Coronary artery (tissue), 2 donors: ENCODE measurements around the gene FAM162B.
"Not testable (repeated sequence)": the region's sequence is repeated elsewhere in the genome, so short reads cannot be mapped to it uniquely, and the experiment has no call there.

Source experiments
- DNase-seq: peaks from one replicate; pipeline ENCODE4 v3.0.0-alpha.2; 2017; ENCODE audit warnings: low spot score
- H3K27ac ChIP-seq, 2 donors: fragments of 200-600 bp; sonication (generic); one replicate each; pipeline ENCODE4 v1.5.1; 2016 to 2019
- H3K4me3 ChIP-seq: fragments of 200-600 bp; sonication (generic); 2 replicates; pipeline ENCODE4 v1.5.1; 2016; ENCODE audit warnings: mild to moderate bottlenecking, moderate library complexity
- TF ChIP-seq, protein P1 (sequence below): fragments of 200-600 bp; sonication (generic); IDR thresholded peaks from one replicate; pipeline ENCODE4 v1.5.1; 2019; ENCODE audit warnings: antibody characterized with exemption

Gene FAM162B

DNA sequence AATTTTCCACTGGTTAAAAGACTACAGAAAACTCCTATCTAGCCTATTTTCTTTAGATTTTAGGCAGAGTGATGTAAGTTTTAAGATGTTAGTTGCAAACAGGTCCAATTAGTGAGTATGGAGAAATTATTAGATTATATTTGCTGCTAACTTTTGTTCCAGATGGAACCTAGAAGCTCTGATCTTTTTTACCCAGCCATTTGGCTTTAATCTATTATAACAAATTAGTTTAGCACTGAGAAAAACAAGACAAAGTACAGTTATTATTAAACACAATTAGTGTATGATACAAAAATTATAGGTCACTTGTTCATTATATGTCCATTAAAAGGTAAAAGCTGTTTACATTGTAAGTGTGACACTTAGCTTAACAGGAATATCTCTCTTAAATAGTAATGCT lies 2.5 kb downstream of the FAM162B start:
- DNase-seq = no peak
- Histone ChIP-seq H3K27ac (no peak overlapping the region), H3K4me3 (no peak overlapping the region)
- TF ChIP-seq, protein P1, sequence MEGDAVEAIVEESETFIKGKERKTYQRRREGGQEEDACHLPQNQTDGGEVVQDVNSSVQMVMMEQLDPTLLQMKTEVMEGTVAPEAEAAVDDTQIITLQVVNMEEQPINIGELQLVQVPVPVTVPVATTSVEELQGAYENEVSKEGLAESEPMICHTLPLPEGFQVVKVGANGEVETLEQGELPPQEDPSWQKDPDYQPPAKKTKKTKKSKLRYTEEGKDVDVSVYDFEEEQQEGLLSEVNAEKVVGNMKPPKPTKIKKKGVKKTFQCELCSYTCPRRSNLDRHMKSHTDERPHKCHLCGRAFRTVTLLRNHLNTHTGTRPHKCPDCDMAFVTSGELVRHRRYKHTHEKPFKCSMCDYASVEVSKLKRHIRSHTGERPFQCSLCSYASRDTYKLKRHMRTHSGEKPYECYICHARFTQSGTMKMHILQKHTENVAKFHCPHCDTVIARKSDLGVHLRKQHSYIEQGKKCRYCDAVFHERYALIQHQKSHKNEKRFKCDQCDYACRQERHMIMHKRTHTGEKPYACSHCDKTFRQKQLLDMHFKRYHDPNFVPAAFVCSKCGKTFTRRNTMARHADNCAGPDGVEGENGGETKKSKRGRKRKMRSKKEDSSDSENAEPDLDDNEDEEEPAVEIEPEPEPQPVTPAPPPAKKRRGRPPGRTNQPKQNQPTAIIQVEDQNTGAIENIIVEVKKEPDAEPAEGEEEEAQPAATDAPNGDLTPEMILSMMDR = no peak

DNA sequence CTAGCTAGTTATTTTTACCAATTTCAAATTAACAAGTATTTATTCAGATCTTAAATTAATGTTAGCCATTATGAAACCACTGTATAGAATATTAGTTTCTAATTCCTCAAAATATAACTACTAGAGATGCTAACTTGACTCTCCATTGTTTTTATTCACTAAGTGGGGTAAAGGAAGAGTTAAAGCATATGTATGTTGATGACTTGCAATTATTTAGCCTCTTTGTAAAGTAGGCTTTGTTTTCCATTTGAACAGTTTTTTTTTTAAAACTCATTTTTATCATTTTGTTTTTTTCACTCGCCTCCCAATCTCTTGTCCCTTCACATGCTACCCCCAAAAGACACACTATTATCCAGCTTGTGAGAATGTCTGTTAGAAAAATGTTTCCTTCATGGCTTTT lies 3.3 kb downstream of the FAM162B start:
- no peak for DNase-seq
- TF ChIP-seq, protein P1 = no peak
- H3K27ac ChIP-seq = no peak overlapping the region
- no peak overlapping the region for H3K4me3 ChIP-seq

DNA sequence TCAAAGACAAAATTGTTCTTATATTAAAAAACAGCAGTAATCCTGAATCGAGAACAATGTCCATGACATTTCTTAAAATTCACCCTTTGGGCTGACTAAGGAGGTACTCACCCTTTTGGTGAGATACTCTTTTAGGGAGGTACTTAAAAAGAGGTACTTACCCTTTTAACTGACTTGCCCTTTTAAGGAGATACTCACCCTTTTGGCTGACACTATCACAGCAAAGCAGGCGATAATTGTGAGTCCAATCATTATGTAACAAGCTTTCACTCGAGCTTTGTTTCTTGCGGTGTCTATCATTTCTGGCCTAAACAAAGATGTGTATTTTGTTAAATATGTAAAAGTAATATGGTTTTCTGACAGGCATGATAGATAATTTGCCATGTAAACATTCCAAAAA lies 3.7 kb downstream of the FAM162B start:
- no peak overlapping the region for H3K4me3 ChIP-seq
- no peak for DNase-seq
- H3K27ac ChIP-seq = no peak overlapping the region
- TF ChIP-seq, protein P1 = no peak

DNA sequence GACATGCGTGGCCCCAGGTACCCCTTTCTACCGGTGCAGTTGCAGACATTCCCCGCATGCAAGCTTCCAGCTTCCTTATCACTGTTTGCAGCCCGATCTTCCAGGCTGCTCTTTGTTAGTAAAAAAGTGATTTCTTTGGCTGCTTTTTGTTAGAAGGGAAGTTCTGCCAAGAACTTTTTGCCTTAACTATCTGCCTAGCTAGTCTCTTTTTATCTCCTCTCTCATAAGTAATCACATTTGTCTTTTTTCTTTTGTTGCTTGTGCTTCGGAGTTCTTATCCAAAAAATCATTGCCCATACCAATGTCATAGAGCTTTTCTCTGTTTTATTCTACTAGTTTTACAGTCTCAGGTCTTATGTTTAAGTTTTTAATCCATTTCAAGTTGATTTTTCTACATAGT lies 20.3 kb downstream of the FAM162B start:
- TF ChIP-seq, protein P1 = no peak
- Histone ChIP-seq H3K27ac (no peak overlapping the region), H3K4me3 (no peak overlapping the region)
- DNase-seq = no peak

DNA sequence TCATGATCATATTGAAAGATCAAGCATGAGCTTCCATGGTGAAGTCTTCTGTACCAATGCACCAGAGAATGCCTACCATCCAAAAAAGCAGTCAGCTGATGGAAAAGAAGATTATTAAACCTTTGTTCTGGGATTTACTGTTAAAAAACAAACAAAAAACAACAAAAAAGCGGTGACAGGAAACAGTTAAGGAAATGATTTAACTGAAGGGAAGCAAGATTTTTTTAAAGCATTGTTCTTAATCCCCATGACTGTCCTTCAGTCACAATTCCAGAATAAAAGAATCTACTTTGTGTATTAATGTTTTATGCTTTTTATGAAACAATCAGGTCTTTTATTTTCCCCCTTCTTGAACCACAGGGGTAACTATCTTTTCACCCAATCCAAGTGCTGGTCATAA lies 23.9 kb downstream of the FAM162B start:
- Histone ChIP-seq H3K4me3 (no peak overlapping the region), H3K27ac (no peak overlapping the region)
- TF ChIP-seq, protein P1 = no peak
- DNase-seq = no peak

DNA sequence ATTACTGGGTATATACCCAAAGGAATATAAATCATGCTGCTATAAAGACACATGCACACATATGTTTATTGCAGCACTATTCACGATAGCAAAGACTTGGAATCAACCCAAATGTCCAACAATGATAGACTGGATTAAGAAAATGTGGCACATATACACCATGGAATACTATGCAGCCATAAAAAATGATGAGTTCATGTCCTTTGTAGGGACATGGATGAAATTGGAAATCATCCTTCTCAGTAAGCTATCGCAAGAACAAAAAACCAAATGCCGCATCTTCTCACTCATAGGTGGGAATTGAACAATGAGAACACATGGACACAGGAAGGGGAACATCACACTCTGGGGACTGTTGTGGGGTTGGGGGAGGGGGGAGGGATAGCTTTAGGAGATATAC lies 25.0 kb downstream of the FAM162B start:
- not testable (repeated sequence) for DNase-seq, H3K4me3 ChIP-seq, H3K27ac ChIP-seq

DNA sequence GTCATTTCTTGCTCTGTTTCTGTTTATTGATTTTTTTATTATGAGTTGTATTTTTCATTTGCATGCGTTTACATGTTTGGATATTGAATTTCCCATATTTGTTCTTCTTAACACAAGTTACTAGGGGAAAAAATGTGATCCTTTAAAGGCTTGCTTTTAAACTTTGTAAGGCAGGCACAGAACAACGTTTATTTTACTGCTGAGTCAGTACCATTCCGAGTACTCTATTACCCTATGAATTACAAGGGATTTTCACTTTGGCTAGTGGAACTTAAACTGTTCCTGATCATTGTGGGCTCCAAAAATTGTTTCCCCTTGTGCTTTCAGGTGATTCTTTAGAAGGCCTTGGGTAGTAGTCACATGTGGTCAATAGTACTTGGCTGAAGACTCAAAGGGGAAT lies 28.5 kb downstream of the FAM162B start:
- no peak overlapping the region for H3K27ac ChIP-seq
- TF ChIP-seq, protein P1 = no peak
- DNase-seq = no peak
- no peak overlapping the region for H3K4me3 ChIP-seq

DNA sequence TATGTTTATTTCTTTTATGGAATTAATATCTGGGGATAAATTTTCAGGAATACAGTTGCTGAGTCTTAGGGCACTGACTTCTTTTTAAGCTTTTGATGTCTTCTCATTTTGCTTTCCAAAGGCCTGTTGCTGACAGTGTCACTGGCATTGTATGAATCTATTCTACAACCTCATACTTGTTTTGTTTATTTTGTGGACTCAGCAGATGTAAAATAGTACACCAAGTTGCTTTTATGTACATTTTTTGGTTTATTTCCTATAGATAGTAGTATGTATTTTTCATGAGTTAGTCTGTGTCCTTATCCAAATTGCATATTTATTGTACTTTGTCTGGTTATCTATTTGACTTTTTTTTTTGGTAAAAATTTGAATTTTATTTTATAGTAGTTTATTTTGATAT lies 35.0 kb downstream of the FAM162B start:
- Histone ChIP-seq H3K27ac (no peak overlapping the region), H3K4me3 (no peak overlapping the region)
- DNase-seq = no peak
- TF ChIP-seq, protein P1 = no peak
